ENCODE data around the gene INPP5A. TPM values are rescaled to one million over a fixed set of nuclear protein-coding genes. Genes with fewer than 3 reads are reported as not detected.

The INPP5A gene
- total RNA-seq, 1 donor from 2014 or later = 30.6 TPM

DNA sequence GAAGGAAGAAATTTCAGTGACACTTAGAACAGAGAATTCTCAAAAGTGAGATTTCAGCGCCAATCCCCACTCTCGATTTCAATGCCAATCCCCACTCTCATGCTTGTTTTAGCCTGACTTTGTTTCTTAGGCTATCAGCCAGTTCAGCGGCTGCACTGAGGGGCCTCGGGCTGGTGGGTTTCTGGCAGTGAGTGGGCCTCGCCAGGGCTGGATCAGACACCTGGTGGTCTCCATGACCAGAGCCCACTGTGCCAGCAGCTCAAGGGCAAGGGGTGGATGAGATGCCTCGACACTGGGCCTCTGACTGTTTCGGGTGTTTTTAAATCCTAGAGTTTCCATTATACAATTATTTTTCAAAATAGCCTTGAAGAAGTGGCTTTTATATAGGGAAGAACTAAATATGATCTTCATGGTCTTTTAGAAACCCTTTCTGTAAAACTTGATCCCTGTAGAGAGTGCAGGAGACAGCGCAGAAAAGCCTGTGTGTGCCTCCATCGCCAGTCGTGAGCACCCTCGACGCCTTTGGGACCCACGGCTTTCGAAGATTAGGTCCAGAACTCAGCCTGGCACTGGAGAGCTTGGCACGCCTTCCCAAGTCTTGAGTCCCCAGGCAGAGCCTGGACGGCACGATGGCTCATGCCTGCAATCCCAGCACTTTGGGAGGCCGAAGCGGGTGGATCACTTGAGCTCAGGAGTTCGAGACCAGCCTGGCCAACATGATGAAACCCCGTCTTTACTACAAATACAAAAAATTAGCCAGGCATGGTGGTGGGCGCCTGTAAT lies 76.2 kb downstream of the INPP5A start:
- DNase-seq (ENCODE audit: low spot score, unreplicated experiment) = no peak
- TF ChIP-seq, protein P1, sequence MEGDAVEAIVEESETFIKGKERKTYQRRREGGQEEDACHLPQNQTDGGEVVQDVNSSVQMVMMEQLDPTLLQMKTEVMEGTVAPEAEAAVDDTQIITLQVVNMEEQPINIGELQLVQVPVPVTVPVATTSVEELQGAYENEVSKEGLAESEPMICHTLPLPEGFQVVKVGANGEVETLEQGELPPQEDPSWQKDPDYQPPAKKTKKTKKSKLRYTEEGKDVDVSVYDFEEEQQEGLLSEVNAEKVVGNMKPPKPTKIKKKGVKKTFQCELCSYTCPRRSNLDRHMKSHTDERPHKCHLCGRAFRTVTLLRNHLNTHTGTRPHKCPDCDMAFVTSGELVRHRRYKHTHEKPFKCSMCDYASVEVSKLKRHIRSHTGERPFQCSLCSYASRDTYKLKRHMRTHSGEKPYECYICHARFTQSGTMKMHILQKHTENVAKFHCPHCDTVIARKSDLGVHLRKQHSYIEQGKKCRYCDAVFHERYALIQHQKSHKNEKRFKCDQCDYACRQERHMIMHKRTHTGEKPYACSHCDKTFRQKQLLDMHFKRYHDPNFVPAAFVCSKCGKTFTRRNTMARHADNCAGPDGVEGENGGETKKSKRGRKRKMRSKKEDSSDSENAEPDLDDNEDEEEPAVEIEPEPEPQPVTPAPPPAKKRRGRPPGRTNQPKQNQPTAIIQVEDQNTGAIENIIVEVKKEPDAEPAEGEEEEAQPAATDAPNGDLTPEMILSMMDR (IDR thresholded peaks at IDR 0.05; ENCODE audit: unreplicated experiment) = no peak
- Mint-ChIP-seq H3K27me3 (no peaks in the 10 kb centered on the region), H3K27ac (no peak overlapping the region), H3K36me3 (ENCODE audit: insufficient read depth) (peaks cover 3% of the 10 kb centered on the region), H3K9me3 (ENCODE audit: low read depth) (peaks cover under 1% of the 10 kb centered on the region), H3K4me1 (ENCODE audit: low read depth) (peaks cover 3% of the 10 kb centered on the region), H3K4me3 (ENCODE audit: low read depth) (no peak overlapping the region)

DNA sequence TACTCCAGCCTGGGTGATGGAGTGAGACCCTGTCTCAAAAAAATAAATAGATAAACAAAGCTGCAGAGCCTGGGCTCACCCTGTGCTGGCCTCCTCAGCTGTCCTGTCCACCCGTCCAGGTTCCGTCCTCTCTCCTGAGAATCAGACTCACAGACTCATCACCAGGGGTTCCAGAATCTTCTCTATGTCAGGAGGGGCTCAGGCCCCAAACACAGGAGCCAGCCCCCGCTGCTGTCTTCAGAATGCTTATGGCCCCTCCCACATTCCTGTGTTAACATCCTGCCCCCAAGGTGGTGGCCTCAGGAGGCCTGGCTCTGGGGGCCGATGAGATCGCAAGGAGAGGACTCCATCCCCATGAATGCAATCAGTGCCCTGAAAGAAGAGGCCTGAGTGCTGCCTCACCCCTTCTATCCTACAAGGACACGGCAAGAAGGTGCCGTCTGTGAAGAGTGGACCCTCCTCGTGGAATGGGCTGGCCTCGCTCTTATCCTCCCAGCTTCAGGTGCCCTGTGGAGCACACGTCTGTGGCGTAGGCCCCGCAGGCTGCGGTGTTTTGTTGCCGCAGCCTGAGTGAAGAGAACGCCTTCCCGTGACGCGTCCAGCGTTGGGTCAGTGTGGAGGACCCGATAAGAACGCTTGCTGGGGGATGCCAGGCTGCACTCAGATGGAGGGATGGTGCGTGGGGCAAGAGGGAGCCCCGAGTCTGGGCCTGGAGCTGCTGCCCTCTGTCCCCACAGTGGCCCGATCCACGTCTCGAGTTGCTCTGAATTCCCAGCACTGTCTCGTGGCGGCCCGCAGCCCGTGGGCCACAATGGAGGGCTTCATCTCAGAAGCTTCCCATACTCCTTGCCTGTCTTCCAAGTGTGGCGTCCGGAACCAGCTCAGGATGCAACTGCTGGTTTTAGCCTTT lies 77.1 kb downstream of the INPP5A start:
- TF ChIP-seq, protein P1 (IDR thresholded peaks at IDR 0.05; ENCODE audit: unreplicated experiment) = no peak
- Mint-ChIP-seq H3K4me1 (ENCODE audit: low read depth) (peaks cover 3% of the 10 kb centered on the region), H3K36me3 (ENCODE audit: insufficient read depth) (peaks cover 5% of the 10 kb centered on the region), H3K27ac (no peak overlapping the region), H3K4me3 (ENCODE audit: low read depth) (no peak overlapping the region), H3K9me3 (ENCODE audit: low read depth) (peaks cover 3% of the 10 kb centered on the region), H3K27me3 (no peaks in the 10 kb centered on the region)
- DNase-seq (ENCODE audit: low spot score, unreplicated experiment) = no peak

DNA sequence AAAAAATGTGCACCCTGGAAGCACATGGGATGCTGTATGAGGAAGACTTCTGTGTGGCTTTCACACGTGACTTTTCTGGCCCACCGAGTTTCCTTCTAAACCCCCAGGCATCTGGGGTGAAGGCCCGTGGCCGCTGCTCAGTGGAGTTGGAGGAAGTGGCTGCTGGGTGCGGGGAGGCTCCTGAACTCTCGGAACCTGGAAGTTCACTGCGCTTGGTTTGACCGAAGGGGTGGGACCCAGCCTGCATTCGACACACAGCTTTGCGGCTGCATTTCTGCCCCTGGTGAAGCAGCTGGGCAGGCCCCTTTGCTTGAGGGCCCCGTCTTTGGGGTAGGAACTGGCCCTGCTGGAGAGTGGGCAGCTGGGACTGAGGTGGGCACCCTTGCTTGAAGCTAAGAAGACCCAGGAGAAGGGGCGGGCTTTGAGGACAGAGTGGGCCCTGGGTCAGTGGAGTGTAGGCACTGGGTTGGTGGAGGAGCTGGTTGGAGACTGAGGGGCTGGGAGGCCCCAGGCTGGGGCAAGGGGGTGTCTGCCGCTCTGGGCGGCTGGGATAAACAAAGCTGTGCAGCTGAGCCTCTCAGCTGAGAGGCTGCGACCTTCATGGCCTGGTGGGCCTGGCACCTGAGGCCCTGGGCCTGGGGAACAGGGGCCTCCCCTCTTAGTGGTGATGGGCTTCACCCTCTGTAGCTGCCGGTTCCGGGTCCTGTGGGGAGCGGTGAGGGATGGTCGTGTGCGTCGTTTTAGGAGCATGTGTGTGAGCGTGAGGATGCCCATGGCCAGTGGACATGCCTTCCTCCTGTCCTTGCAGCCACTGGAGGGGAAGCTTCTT lies 78.0 kb downstream of the INPP5A start:
- TF ChIP-seq, protein P1 (IDR thresholded peaks at IDR 0.05; ENCODE audit: unreplicated experiment) = no peak
- no peak for DNase-seq (ENCODE audit: low spot score, unreplicated experiment)
- H3K27ac Mint-ChIP-seq = no peak overlapping the region
- peaks cover 8% of the 10 kb centered on the region for H3K36me3 Mint-ChIP-seq (ENCODE audit: insufficient read depth)
- no peak overlapping the region for H3K4me3 Mint-ChIP-seq (ENCODE audit: low read depth)
- peaks cover 7% of the 10 kb centered on the region for H3K9me3 Mint-ChIP-seq (ENCODE audit: low read depth)
- no peaks in the 10 kb centered on the region for H3K27me3 Mint-ChIP-seq
- peaks cover 3% of the 10 kb centered on the region for H3K4me1 Mint-ChIP-seq (ENCODE audit: low read depth)

DNA sequence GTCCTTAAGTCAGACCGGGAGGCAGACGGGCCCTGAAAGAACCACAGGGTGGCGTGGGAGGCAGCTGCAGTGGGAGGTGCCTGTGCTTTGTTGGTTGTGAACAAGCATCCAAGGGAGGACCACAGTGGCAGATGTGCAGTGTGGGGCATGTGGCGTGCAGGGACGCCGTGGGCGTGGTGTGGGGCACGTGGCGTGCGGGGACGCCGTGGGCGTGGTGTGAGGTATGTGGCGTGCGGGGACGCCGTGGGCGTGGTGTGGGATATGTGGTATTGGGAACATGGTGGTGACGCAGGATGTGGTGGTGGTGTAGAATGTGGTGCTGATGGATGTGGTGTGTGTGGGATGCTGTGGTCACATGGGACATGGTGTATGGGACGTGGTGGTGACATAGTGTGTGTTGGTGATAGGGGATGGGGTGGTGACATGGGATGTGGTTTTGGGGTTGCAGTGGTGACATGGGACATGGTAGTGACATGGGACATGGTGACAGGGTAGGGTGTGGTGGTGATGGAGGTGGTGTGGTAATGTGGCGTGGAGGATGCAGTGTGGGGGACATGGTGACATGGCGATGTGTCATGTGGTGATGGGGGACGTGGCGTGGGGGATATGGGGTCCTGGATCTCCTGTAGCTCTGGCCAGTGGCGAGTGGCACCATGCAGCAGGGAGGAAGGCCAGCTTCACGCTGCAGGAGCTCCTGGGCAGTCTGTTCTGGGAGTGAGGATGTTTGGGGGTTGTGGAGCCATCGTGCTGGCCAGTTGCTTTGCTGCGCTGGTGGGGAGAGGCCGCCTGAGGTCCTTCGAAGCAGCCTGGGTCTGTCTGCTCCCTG lies 78.8 kb downstream of the INPP5A start:
- no peak for DNase-seq (ENCODE audit: low spot score, unreplicated experiment)
- H3K27ac Mint-ChIP-seq = peak overlapping the region; percentile 49
- H3K27me3 Mint-ChIP-seq = no peaks in the 10 kb centered on the region
- H3K36me3 Mint-ChIP-seq (ENCODE audit: insufficient read depth) = peaks cover 12% of the 10 kb centered on the region
- no peak overlapping the region for H3K4me3 Mint-ChIP-seq (ENCODE audit: low read depth)
- TF ChIP-seq, protein P1 (IDR thresholded peaks at IDR 0.05; ENCODE audit: unreplicated experiment) = no peak
- H3K9me3 Mint-ChIP-seq (ENCODE audit: low read depth) = peaks cover 16% of the 10 kb centered on the region
- peaks cover 2% of the 10 kb centered on the region for H3K4me1 Mint-ChIP-seq (ENCODE audit: low read depth)

Data from progenitor cell of endocrine pancreas (in vitro differentiated cells).